Astrocyte of the cerebellum (primary cell): ENCODE results near the gene LNP1.
"Not testable (repeated sequence)": the region's sequence is repeated elsewhere in the genome, so short reads cannot be mapped to it uniquely, and the experiment has no call there.

ENCODE experiments used
- DNase-seq: peaks from one replicate; pipeline ENCODE4 v3.0.0-alpha.2; 2011; ENCODE audit warnings: low read depth
- H3K4me3 ChIP-seq: 2 replicates; pipeline ENCODE4 v1.5.1; 2011; ENCODE audit warnings: mild to moderate bottlenecking, low read depth, low read length, moderate library complexity
- in situ Hi-C: cut with HindIII; loops from 2 replicates; pipeline ENCODE4 v1.10.0; 2017; ENCODE audit warnings: low sequenced_read_pairs
- TF ChIP-seq, protein P1 (sequence below): IDR thresholded peaks from 2 replicates; pipeline ENCODE4 v1.5.1; 2012; ENCODE audit warnings: low read length, low read depth, moderate library complexity, mild to moderate bottlenecking; ENCODE audit errors: missing control alignments

The LNP1 gene

DNA sequence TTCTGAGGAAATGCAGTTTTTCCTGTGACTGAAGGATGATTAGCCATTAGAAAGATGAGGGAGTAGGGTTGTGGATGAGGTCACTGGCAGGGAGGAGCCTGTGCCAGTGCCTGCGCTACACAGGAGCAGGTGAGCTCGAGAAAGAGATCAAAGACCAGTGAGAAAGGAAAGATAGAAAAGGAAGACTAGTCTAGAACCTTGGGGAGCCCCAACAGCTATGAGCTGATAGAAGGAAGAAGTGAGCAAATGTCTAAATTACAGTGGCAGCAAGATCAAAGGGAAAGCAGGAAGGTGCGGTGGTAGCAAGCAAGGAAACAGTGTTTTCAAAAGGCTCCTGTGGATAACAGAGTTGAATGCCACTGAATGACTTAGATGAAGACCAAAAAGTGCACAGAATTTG, 39.6 kb downstream of the LNP1 start:
- TF ChIP-seq, protein P1, sequence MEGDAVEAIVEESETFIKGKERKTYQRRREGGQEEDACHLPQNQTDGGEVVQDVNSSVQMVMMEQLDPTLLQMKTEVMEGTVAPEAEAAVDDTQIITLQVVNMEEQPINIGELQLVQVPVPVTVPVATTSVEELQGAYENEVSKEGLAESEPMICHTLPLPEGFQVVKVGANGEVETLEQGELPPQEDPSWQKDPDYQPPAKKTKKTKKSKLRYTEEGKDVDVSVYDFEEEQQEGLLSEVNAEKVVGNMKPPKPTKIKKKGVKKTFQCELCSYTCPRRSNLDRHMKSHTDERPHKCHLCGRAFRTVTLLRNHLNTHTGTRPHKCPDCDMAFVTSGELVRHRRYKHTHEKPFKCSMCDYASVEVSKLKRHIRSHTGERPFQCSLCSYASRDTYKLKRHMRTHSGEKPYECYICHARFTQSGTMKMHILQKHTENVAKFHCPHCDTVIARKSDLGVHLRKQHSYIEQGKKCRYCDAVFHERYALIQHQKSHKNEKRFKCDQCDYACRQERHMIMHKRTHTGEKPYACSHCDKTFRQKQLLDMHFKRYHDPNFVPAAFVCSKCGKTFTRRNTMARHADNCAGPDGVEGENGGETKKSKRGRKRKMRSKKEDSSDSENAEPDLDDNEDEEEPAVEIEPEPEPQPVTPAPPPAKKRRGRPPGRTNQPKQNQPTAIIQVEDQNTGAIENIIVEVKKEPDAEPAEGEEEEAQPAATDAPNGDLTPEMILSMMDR = no peak
- in situ Hi-C loops = no loop called here
- H3K4me3 ChIP-seq = no peak overlapping the region
- no peak for DNase-seq

DNA sequence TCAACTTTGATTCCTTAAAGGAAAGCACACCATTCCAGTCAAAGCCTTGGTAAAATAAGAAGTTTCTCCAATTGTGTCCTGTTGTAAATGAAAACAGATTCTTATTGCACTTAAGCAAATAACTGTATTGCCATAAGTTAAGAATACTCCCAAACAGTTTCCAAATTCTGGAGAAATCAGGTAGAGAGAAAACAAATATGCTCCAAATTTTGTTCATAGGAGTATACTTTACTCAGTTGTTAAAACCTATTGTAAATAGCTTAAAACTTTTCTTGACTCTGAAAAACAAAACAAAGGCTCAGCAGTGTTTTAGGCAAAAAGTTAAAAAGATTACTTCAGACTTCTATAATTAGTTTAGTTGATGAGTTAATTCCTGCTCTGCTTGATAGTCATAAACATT, 42.4 kb downstream of the LNP1 start:
- TF ChIP-seq, protein P1 = no peak
- in situ Hi-C loops = no loop called here
- no peak for DNase-seq
- H3K4me3 ChIP-seq = no peak overlapping the region

DNA sequence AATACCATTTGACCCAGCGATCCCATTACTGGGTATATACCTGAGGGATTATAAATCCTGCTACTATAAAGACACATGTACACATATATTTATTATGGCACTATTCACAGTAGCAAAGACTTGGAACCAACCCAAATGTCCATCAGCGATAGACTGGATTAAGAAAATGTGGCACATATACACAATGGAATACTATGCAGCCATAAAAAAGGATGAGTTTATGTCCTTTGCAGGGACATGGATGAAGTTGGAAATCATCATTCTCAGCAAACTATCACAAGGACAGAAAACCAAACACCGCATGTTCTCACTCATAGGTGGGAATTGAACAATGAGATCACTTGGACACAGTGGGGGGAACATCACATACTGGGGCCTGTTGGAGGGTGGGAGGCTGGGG, 45.7 kb downstream of the LNP1 start:
- DNase-seq, in situ Hi-C loops, H3K4me3 ChIP-seq: not testable (repeated sequence)

DNA sequence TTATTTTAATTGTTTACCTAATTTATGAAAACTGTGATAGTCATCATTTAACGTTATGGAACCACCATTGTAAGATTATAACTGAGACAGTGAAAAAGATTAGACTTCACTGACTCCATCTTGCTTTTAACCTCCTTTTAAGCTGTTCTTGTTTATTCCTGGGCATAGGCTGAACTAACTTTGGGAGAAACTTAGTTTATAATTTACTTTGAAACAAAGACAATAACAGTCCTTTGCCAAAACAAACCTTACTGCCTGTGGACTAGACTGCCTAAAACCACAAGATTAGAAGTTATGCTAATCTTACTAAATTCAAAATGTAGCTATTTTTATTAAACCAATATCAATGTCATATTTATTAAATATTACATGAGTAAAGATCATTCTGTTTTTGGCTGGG, 46.7 kb downstream of the LNP1 start:
- H3K4me3 ChIP-seq = no peak overlapping the region
- no peak for DNase-seq
- in situ Hi-C loops = no loop called here
- TF ChIP-seq, protein P1 = no peak

DNA sequence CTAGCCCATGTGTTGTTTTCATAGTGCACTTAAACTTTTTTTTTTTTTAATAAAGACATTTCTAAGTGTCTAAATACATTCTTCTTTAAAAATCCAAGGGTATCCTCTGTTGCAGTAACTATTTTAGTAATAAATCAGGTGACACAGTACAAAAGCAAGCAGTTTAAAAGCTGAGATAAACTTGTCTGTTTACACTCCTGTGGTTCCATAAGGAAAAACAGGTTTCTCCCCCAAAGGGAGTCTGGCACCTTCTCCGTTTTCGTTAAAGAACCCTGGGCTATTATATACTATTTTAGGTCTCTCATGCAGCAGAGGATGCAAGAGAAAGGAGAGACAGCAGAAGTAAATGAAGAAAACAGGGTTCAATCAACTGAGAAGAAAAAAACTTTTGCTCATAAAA, 47.9 kb downstream of the LNP1 start:
- TF ChIP-seq, protein P1 = no peak
- DNase-seq = no peak
- no peak overlapping the region for H3K4me3 ChIP-seq
- in situ Hi-C loops = no loop called here

DNA sequence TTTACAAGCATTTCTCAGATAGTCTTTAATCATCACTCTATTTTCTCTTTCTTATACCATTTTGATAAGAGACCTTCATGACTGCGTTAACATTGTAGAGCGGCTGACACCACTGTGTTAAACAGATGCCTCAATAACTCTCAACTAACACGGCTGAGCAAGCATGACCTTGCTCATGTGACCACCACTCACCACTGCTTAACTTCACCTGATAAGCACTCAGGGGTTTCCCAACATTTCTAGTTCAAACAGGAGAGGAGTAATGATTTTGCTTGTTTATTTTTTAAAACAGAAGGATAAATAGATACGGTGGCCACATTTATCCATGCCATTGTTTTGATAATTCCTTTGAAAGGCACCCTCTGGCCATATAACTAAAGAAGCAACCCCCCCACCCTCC, 53.3 kb downstream of the LNP1 start:
- in situ Hi-C loops = no loop called here
- no peak for DNase-seq
- H3K4me3 ChIP-seq = no peak overlapping the region
- TF ChIP-seq, protein P1 = no peak

DNA sequence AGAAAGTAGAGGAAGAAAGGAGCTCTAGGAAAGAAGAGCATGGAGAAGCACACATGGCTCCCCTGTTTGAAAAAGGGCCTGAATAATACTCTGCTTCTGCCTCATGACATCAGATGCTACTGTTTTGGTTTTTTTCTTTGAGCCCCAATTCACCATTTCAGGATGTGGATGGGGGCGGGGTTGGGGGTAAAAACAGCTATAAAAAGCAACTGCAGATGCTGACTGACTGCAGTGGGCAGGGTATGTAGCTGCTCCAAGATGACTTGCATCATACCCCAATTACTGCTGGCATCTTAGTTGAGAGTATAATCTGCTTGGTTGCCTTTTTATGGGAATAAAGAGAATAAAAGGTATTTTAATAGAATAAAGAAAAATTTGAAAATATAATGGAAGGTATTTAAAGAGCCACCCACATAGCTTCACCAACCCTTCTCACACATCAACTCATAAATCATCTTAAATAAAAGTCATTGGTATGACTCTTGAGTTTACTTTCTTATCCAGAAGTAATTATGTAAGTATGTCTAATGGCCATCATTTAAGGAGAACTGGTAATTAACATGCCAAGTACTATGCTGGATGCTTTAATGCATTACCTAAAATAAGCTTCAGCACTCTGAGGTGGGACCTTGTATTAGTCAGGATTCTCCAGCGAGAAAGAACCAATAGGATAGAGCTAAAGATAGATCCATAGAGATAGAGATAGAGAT, 54.7 kb downstream of the LNP1 start:
- TF ChIP-seq, protein P1 = no peak
- DNase-seq = no peak
- in situ Hi-C loops = no loop called here
- no peak overlapping the region for H3K4me3 ChIP-seq
